Activated T-cell treated with anti-CD3 and anti-CD28 coated beads for 4 hours (primary cell): ENCODE measurements around the gene CAPZA1.

Experiments used
- DNase-seq: peaks from one replicate; pipeline ENCODE4 v3.0.0-alpha.2; 2020

Gene CAPZA1

DNA sequence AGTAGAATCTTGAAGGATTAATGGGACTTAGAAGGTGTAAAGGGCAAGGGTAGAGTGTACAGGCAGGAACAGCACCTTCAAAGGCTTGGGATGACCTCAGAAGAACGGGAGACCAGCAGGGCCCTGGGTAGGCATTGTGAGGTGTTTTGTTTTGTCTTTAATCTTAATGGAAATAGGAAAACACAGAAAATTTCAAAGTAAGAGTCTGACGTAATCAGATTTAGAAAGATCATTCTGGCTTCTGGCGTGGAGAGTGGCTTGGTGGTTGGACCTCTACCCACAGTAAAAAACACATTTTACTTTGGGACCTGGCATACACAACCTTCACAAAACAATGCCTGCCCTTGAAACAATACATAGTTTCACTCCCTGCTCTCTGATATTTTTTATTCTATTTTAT lies 59.0 kb downstream of the CAPZA1 start:
- no peak for DNase-seq

DNA sequence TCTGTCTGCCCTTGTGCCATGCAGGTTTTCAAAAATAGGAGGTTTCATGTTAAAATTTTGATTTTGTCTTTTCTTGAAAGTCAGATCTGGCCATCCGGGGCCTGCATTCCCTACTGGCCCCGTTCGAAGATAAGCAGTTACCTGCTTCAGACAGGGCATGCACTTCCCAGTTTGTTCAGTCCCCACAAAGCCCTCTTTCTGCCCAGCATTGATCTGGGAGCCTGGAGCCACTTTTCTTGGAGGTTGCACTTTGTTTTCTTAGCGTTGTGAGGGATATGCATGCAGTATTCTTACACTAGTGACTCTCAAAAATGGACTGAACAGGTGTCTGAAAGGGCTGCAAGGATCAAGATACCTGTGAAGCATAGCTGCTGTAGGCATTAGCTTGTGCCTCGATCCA lies 66.3 kb downstream of the CAPZA1 start:
- DNase-seq, result no peak

DNA sequence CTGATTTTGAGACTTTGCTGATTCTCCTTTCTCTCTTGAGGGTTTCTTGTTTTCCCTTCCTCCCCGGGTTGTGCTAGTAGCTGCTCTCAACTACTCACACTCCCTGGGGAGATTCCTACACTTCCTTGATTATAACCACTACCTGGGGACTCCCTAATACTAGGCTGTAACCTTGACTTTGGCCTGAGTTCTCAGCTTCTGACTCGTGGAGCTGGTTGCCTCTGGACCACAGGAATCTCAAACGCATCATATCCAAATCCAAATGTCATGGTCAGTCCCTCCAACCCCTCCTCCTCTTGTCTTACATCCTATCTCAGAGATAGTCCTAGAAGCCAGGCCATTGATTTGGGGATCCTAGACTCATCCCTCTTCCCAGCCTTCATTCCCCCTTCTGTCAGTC lies 66.8 kb downstream of the CAPZA1 start:
- no peak for DNase-seq

DNA sequence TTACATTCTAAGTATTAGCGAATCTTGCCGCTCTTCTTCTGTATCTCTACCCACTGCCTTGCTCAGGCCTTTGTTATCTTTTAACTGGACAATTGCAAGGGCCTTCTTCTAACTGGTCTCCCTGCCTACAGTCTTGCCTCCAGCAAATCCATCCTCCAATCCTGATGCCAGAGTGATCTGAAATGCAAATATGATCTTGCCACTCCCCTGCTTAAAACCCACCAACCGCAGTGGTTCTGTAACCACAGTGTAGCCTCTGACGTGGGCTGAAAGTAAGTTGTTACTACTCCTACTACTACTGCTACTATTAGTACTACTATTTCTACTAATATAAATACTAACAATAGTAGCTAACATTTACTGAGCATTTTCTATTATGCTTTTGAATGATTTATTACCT lies 67.2 kb downstream of the CAPZA1 start:
- no peak for DNase-seq

DNA sequence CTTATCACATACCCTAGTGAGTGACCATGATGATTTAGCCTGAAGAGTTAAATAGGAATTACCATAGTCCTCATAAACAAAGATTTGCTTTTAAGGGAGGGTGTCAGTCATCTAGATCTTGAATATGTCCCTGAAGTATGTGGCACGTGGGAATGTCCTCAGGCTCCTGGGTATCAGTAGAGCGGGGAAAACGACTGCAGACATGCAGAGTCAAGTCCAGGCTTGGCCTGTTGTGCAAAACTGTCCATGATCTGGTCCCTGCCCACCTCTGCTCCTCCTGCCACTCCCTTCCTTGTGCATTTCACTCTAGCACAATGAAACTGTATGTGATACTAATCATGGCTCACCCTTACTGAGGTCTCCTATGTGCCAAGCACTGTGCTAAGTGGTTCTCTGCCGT lies 67.7 kb downstream of the CAPZA1 start:
- no peak for DNase-seq

DNA sequence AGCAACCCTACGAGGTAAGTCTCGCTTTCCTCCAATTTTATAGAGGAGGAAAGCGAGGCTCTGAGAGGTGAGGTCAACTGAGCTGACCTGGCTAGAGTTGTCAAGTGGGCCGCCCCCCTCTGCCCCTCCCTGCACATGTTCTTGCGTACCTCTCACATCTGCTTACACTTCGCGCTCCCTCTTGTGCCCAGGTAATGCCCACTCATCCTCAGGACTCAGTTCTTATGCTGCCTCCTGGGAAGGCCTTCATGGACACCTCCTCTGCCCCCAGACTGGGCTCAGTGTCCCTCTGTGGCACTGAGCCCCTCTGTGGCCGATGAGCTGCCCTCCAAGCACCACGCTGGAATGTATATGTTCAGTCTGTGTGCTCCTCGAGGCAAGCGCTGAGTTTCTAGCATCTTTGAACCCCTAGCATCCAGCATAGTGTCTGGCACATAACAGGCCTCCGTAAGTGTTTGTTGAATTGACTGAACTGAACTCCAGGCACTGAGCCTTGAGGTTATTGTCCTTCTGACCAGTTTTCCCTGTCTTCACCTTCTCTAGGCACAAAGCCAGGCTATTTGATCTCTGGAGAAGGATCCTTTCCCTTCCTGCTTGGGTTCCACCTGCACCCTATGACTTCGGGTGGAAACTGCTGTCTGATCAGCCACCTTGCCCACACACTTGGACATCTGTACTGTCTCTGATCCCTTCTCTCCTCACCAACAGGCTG lies 68.3 kb downstream of the CAPZA1 start:
- DNase-seq, result no peak

DNA sequence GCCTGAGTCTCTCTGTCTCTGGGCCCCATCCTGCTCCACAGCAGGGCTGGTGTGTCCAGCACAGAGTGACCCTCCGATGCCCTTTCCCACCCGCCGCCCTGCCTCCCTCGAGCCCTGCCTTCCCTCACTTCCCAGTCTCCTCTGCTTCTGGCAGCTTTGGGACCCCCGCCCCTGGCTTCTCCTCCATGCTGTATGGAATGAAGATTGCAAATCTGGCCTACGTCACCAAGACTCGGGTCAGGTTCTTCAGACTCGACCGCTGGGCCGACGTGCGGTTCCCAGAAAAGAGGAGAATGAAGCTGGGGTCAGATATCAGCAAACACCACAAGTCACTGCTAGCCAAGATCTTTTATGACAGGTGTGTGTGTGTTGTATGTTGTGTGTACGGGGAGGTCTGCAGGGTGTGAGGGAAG lies 69.2 kb downstream of the CAPZA1 start:
- no peak for DNase-seq

DNA sequence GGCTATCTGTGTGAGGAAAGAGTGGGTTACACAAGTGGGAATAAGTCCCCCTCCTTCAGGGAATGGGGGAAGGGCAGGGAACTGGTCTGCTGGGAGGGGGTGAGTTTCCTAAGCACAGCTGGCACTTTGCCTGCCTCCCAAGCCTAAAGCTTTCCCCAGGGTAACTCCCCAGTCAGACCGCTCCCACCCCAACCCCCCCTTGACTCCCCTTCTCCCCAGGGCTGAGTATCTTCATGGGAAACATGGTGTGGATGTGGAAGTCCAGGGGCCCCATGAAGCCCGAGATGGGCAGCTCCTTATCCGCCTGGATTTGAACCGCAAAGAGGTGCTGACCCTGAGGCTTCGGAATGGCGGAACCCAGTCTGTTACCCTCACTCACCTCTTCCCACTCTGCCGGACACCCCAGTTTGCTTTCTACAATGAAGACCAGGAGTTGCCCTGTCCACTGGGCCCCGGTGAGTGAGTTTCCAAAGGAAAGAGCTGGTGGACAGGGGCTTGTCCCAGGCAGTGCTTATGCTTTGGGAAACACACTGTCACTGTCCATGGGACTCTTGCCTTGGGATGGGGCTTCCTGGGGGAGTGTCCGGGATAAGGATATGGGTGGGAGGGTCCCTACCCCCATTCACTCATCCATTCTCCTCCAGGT lies 69.7 kb downstream of the CAPZA1 start:
- DNase-seq, result no peak

DNA sequence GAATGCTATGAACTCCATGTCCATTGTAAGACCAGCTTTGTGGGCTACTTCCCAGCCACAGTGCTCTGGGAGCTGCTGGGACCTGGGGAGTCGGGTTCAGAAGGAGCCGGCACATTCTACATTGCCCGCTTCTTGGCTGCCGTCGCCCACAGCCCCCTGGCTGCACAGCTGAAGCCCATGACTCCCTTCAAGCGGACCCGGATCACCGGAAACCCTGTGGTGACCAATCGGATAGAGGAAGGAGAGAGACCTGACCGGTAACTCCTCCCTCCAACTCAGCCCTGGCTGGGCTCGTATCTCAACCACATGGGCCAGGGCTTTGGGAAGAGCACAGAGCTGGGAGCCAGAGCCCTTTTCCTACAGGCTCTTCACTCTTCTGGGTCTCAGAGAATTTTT lies 70.2 kb downstream of the CAPZA1 start:
- no peak for DNase-seq

DNA sequence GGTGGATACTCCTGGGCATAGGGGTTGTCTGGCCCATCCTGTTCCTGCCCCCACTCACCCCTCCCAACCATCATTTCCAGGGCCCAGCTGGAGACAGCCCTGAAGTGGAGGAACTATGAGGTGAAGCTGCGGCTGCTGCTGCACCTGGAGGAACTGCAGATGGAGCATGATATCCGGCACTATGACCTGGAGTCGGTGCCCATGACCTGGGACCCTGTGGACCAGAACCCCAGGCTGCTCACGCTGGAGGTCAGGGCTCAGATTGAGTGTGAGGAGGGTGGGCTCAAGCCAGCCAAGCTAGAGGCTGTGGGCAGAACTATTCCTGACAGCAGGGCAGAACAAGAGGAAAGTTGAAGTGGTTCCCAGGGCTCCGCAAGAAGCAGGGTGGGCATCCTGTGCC lies 73.0 kb downstream of the CAPZA1 start:
- no peak for DNase-seq

DNA sequence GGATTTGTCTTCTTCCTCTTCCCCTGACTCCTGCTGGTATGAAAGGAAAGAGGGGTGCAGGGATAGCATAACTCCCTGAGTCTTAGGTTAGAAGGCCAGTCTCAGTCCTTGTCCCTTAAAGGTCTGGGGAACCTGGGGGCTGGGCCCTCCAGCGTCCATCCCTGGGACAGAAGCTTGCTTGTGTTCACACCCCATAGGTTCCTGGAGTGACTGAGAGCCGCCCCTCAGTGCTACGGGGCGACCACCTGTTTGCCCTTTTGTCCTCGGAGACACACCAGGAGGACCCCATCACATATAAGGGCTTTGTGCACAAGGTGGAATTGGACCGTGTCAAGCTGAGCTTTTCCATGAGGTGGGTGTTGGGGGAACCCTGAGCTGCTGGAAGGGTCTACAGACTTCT lies 74.2 kb downstream of the CAPZA1 start:
- no peak for DNase-seq

DNA sequence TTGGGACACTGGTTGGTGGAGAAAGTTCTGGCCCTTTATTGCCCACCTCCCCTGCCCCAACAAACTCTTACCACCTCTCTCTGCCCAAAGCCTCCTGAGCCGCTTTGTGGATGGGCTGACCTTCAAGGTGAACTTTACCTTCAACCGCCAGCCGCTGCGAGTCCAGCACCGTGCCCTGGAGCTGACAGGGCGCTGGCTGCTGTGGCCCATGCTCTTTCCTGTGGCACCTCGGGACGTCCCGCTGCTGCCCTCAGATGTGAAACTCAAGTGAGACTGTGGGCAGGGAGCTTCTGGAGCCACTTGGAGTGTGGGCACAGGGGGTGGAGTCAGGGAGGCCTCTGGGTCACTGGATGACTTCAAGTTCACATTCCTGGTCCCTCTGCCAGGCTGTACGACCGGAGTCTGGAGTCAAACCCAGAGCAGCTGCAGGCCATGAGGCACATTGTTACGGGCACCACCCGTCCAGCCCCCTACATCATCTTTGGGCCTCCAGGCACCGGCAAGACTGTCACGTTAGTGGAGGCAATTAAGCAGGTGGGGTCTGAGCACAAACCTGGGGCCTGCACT lies 74.8 kb downstream of the CAPZA1 start:
- no peak for DNase-seq

DNA sequence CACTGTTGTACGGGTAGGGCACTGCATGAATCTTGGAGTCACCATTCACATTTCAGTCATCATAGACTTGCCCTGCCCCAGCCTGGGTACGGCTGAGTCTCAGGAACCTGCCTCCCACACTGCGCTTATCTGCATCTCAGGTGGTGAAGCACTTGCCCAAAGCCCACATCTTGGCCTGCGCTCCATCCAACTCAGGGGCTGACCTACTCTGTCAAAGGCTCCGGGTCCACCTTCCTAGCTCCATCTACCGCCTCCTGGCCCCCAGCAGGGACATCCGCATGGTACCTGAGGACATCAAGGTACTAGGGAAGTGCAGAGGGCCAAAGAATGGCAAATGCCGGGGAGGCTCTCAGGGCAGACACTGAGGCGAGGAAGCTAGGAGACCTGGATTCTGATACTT lies 75.6 kb downstream of the CAPZA1 start:
- DNase-seq, result no peak

DNA sequence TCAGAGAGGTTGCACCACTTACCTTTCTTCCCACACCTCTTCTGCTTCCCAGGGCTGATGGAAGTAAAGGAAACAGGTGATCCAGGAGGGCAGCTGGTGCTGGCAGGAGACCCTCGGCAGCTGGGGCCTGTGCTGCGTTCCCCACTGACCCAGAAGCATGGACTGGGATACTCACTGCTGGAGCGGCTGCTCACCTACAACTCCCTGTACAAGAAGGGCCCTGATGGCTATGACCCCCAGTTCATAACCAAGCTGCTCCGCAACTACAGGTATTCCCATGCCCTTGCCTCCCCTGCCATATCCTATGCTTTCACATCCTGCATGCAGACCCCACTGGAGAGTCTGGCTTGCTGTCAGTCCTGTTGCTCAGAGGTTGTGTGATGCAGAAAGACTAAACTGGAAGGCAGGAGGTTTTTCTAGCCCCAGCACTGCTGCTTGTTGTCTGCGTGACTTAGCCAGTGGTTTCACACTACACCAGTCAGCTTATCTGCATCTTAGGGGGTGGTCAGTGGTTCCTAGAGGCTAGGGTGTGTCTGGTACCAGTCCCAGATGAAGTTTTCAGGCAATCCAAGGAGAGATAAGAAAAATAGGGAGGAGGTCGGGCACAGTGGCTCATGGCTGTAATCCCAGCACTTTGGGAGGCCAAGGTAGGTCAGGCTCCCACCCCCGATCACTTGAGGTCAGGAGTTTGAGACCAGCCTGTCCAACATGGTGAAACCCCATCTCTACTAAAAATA lies 77.1 kb downstream of the CAPZA1 start:
- no peak for DNase-seq

DNA sequence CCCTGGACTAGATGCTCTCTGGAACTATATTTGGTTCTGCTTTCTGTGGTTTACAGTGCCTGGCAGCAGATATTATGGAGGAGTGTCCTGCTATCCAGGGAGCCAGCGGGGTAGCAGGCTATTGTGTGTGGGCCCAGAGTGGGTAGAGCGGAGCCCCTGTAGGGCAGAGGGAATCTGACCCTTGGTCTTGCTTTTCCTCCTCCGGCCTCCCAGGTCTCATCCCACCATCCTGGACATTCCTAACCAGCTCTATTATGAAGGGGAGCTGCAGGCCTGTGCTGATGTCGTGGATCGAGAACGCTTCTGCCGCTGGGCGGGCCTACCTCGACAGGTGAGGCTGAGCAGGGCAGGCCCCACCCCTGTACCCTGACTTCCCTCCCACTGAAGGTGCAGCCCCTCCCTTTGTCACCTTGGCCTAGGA lies 78.2 kb downstream of the CAPZA1 start:
- no peak for DNase-seq

DNA sequence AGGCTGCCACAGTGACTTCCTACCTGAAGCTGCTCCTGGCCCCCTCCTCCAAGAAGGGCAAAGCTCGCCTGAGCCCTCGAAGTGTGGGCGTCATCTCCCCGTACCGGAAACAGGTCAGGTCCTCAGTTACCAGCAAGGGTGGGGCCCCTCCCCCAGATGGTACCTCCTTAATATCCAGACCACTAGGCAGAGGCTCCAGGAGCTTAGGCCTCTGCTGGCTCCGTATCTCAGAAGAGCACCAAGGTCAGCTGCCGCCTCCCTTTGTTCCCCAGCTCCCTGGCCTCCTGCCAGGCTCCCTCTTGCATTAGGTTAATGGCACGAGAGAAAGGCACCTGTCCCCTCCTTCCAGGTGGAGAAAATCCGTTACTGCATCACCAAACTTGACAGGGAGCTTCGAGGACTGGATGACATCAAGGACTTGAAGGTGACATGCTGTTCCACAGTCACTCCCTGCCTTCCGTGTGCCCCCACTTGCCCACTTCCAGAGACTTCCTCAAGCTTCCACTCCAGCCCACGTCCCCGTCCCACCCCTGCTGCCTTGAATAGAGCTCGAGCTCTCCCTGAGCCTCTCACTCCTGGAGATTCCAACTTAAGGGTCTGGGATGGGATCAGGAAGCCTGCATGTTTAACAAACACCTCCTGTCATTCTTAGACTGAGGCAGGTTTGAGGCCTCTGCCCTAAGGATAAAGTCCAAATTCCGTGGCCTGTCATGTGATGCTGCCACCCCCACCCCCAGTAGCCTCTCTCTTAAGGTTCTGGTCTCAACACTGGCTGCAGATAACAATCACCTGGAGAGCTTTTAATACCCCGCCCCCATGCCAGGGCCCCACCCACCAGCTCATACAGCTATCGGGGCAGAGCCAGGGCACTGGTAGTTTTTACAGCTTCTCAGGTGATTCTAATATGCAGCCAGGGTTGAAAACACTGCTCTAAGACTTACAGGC lies 79.0 kb downstream of the CAPZA1 start:
- no peak for DNase-seq

DNA sequence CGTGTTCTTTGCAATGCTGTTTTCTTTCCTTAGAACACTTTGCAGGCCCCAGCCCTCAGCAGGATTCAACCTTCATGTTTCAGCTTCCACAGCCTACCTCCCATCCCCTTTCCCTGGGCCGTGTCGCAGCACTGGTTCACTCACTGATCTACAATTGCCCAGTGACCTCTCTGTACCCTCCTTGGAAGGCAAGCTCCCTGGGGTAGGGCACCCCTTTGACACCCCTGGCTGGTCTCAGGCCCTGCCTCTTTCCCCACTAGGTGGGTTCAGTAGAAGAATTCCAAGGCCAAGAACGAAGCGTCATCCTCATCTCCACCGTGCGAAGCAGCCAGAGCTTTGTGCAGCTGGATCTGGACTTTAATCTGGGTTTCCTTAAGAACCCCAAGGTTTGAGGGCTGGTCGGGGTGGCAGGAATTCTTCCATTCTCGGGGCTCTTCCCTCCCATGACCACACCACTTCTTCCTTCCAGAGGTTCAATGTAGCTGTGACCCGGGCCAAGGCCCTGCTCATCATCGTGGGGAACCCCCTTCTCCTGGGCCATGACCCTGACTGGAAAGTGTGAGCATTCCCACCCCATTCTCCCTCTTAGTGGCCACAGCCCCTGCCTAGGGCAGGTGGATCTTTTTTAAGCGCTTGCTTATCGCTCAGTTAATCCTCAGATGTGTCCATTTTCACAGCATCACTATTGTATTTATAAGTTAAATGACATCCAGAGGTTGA lies 80.0 kb downstream of the CAPZA1 start:
- no peak for DNase-seq

DNA sequence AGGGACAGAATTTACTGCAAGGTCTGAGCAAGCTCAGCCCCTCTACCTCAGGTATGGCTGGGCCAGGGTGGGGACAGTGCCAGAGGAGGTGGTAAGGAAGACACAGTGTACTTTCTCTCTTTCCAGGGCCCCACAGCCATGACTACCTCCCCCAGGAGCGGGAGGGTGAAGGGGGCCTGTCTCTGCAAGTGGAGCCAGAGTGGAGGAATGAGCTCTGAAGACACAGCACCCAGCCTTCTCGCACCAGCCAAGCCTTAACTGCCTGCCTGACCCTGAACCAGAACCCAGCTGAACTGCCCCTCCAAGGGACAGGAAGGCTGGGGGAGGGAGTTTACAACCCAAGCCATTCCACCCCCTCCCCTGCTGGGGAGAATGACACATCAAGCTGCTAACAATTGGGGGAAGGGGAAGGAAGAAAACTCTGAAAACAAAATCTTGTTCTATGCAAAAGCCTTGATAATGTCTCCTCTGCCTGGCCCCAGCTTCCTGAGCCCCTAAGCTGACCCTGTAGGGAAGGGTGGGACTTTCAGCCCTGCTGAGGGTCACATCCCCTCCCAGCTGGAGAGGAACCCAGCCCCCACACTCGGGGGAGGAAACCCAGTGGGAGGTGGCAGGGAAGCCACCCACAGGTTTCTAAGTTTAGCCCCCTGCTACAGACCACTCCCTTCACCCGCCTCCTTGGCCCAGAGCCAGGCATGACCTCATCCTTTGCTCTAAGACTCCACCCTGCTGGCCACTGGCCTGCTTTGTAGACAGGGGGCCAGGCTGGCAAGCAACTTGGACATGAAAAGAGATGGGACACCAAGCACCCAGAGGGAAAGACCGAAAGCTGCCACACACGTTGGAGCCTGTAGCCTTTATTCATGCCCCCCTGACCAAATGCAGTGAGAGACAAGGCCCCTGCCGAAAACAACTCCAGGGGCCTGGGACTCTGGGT lies 80.9 kb downstream of the CAPZA1 start:
- peak; percentile 60 for DNase-seq

DNA sequence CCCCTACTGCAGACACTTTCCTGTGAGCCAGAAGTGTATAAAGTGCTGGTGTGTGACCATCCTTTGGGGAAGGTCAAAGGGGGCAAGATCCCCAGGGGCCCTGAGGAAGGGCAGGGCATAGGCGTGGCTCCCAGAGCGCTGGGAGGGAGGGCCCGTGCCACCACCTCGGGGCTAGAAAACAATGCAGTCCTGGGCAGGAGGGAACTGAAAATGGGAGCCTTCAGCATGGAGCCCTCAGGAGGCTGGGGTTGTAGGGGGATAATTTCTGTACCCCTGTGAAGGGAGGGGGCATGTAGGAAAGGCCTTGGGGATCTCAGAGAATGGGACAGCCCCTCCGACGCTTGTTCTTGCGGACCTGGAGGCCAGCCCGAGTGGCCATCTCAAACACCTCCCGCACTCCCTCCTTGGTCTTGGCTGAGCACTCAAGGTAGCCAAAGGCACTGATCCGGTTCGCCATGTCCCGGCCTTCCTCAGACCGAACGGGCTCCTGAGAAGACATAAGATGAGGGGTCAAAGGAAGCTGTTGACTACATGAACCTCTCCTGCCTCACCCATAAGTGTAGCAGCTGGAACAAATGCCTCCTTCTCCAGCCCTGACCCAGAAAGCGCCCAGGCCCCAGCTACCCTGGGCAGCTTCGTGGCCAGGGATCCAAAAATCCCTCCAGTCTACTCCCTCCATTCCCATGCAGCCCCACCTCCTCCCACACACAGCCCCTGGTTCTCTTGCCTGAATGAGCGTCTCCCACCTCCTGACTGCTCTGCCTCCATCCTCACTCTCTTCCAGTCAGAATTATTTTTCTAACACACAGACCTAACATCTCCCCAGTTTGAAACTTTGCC lies 81.8 kb downstream of the CAPZA1 start:
- DNase-seq, result no peak

DNA sequence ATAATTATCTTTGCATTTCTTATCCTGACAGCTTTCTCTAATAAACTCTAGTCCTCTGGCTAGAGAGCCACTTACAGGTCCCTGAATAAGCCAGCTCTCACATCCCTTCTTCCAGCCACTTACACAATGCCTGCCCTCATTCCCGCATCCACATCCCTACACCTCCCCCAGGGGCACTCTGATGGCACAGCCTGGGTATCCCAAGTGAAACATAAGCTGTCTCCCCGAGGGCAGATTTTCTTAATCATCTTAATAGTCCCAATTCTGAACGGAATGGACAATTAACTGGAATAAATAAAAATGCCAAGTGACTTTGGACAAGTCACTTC lies 82.4 kb downstream of the CAPZA1 start:
- no peak for DNase-seq
